DMS 273 (cell line): Measurements from ENCODE around the gene CBFA2T3.
"Not testable (repeated sequence)": the region's sequence is repeated elsewhere in the genome, so short reads cannot be mapped to it uniquely, and the experiment has no call there.

ENCODE experiments used
- DNase-seq: peaks from one replicate; lab custom pipeline; 2025; ENCODE audit not compliant: unreplicated experiment; lab: John Stamatoyannopoulos, UW

CBFA2T3 gene

GRCh38 chr16:88893127-88893968 lies 83.7 kb downstream of the CBFA2T3 start:
- no peak for DNase-seq

DNA sequence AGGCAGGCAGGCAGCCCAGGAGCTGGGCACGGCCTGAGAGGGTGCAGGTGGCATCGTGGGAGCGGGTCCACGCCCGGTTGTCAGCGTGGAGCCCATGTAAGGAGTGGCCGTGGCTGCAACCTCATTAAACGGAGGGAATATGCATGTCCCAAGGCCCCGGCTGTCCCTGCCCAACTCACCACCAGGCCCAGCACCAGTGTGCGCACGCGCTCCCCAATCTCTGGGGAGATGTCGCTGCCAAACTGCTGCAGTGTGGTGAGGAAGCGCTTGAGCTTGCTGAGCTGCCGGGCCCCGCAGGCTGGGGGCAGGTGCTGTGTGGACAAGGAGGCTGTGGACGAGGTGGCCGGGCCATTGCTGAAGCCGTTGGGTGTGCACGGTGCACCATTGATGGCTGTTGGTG lies 84.9 kb downstream of the CBFA2T3 start:
- DNase-seq: no peak

- DNase-seq: no peak
Observed at GRCh38 chr16:88891083-88891482, 85.9 kb downstream of the CBFA2T3 start.

DNA sequence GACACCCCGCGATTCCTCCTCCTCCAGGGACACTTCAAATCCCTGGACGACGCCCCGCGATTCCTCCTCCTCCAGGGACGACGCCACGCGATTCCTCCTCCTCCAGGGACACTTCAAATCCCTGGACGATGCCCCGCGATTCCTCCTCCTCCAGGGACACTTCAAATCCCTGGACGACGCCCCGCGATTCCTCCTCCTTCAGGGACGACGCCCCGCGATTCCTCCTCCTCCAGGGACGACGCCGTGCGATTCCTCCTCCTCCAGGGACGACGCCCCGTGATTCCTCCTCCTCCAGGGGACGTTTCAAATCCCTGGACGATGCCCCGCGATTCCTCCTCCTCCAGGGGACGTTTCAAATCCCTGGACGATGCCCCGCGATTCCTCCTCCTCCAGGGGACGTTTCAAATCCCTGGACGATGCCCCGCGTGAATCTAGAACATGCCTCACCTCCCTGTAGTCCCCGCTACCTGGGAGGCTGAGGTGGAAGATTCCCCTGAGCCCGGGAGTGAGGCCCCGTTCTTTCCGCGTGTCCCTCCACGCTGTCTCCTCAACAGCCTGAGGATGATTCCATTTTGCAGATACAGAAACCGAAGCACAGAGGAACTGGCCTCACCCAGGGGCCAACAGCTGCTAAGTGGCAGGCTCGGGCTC lies 87.2 kb downstream of the CBFA2T3 start:
- not testable (repeated sequence) for DNase-seq

DNA sequence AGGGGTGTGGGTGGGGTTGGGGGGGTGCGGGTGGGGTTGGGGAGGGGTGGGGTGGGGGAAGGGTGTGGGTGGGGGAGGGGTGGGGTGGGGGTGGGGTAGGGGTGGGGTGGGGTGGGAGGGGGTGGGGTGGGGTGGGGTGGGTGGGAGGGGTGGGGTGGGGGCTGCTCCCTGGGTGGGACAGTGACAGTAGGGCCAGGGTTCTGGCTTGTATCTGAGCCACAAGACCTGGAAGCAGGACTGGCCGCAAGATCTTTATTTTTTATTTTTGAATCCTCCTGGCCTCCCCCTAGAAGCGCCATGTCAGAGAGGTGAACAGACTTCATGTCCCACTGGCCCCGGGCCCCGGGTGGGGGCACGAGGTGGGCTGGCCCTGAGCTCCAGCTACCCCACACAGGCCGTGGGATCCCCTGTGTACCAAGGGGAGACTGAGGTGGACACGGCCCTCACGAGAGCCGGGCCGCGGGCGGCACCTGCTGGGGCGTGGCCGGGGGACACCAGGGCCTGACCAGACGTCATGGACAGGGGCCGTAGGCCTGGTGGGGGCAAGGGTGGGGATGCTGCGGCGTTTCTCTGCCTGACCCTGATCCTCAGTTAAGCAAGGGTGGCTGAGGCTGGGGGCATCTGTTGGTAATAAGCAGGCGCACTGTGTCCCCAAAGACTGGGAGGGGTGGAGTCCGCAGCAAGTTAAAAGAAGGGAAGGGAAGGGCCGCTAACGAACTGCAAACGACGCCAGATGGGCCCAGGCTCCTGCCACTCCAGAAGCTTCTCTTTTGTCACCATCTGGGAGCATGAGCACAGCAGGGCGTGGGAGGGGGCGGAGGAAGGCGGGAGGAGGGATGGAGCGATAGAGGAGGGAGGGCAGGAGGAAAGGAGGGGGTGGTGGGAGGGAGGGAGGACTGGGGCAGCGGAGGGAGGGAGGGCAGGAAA lies 88.3 kb downstream of the CBFA2T3 start:
- peak; percentile 84 for DNase-seq

GRCh38 chr16:88888057-88888456 lies 89.0 kb downstream of the CBFA2T3 start:
- no peak for DNase-seq

GRCh38 chr16:88886845-88887521 lies 90.0 kb downstream of the CBFA2T3 start:
- peak; percentile 97 for DNase-seq

DNA sequence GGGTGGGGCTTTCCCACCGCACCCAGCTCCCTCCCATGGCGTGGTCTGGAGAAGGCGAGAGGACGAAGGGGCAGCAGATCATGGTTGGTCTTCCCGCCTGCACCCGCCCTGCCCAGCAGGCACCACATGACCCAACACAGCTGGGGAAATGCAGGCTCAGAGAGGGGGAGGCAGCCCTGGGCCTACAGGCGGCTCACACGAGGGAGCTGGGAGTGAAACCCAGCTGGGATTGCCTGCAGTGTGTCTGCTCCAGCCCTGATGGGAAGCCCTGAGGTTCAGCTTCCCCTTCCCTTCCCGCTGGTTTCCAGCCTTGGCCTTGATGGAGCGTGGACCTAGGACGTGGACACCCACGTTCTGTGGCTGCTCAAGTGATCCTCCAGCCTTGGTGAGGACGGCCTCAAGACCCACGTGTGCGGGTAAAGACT lies 90.6 kb downstream of the CBFA2T3 start:
- DNase-seq: peak; percentile 55

DNA sequence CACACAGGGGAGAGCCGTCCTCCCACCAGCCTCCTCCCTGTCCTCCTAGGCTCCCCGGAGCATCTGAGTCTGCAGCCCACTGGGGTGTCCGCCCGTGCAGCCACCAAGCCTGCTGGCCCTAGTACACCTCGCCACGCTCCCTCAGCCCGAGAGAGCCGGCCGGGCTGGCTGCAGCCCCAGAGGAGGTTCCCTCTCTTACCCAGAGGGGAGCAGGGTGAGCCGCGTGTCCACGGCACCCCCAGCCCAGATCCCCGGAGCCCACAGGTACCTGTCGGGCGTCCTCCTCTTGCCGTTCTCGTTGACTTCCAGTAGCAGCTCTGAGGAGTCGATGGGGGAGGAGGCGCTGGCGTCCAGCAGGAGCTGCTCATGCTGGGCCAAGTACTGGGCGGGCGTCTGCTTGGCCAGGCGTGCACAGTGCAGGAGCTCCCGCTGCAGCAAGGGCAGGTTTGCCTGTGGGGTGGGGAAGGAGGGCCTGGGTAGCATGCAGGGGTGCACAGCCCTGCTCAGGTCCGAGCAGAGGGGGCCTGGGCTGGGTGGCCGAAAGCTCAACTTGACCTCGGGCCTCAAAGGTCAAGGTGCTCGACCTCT lies 91.2 kb downstream of the CBFA2T3 start:
- DNase-seq: no peak

- DNase-seq: no peak
Observed at GRCh38 chr16:88884569-88885271, 92.3 kb downstream of the CBFA2T3 start.

GRCh38 chr16:88883946-88884345 lies 93.1 kb downstream of the CBFA2T3 start:
- peak; percentile 82 for DNase-seq

DNA sequence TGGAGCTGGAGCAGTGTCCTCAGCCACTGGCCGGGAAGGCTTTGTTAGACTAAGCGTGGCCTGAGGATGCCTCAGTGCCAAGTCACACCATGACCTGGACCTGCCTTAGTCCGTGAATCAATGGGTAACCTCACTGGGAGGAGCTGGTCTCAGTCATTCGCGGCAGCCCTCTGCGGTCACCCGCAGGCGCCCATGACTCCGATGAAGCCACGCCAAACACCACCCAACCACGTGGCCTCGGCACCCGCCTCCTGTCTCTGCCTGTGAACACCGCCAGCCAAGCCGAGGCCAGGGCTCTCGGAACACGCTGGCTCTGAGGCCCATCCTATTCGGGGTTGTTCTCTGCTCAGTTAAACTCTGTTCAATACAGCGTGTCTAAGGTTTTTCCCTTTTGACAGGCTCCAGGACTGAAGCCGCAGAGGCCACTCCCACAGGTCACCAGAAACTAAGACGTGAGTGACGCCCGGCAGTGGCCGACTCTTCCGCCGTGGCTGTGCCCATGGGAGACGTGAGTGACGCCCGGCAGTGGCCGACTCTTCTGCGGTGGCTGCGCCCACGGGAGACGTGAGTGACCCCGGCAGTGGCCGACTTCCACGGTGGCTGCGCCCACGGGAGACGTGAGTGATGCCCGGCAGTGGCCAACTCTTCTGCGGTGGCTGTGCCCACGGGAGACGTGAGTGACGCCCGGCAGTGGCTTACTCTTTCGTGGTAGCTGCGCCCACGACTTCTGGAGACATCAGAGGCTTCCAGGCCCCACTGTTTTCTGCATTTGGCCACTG lies 93.7 kb downstream of the CBFA2T3 start:
- DNase-seq: no peak

DNA sequence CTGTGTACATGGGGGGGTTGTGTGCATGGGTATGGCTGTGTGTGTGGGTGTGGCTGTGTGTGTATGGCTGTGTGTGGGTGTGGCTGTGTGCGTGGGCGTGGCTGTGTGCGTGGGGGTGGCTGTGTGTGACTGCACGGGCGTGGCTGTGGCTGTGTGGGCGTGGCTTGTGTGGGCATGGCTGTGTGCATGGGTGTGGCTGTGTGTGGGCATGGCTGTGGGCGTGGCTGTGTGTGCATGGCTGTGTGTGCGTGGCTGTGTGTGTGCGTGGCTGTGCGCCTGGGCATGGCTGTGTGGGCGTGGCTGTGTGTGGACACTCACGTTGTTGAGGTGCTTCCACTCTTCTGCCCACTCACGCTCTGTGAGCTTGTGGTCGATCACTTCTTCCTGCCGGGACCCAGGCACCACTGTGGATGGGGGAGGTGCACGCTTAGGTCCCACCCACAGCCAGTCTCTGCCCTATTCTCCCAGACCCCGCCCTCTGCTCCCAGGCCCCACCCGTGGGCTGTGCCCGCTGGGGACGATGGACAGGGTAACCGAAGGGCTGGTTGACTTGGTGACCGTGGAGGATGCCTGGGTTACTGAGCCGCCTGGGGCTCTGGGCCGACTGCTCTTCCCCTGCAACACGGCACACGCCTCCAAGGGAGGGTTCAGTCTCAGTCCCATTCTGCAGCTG lies 94.5 kb downstream of the CBFA2T3 start:
- no peak for DNase-seq

DNA sequence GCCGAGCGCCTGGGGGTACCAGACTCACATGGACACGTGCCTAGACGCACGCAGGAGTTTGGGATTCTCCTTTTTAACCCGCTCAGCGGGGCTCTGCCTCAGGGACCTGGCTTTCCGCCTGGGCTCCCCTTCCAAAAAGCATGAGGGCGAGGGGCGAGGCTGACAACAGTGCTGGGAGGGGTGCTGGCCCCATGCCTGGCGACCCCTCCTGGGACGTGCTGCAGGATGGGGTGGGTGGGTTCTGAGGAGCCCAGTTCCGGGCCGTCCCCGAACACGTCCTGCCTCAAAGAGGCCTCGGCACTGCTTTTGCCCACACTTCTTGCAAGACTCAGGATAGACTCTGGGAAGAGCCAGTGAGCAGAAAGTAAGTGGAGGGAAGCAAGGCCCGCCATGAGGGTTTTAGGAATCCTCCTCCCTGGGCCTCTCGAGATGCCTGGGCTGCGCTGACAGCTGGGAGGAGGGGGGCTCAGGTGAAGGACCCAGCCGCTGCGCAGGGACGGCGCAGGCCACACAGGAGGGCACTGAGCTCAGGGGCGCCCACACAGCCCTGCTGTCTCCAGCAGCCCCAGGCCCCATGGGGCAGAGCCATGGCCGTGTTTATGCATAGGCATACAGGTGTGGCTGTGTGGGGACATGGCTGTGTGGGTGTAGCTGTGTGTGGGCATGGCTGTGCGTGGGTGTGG lies 95.2 kb downstream of the CBFA2T3 start:
- no peak for DNase-seq

GRCh38 chr16:88881007-88881615 lies 95.9 kb downstream of the CBFA2T3 start:
- no peak for DNase-seq

DNA sequence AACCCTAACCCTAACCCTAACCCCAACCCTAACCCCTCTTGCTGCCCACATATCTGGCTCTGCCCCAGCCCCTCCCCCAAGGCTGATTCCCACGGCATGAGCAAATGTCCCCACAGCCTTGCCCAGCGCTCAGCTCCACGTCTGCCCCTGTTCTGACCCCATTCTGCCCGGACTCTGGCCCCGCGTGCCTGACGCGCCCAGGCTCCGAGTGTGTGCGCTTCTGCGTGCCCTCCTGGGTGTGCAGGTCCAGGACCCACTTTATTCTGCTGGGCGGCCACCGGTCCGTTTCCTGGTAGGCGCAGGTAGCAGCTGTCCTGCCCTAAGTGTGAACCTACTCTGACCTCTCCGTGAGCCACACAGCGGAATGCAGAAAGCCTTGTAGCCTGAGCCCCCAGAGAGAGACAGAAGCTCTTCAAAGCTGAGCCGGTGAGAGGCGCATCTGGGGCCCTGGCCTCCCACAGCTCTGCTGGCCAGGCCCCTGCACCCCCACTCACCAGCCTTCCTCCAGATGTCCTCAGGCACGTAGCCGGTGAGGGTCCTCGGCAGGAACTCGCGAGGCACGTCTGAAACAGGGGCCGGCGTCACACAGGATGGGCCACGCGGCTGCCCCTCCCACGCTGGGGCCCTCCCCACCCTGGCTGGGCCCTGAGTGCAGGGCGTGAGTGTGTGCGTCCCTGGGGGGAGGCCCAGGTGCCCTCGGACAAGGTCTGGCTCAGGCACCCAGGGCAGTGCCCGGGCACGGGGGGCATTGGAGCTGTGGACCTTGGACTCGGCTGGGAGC lies 96.6 kb downstream of the CBFA2T3 start:
- DNase-seq: no peak

DNA sequence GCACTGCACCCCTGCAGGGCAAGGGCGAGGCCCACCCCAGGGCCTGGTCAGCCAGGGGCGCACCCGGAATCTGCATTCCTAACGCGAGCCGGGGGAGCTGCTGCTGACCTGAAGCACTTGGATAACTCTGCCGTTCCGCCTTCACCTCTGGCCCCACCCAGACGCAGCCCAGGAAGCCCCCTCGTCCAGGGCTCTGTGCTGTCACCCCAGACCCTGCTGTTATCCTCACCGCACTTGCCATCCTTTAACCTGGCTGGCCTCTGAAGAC lies 97.3 kb downstream of the CBFA2T3 start:
- no peak for DNase-seq
